Tongue (tissue), 2 donors: ENCODE measurements around the gene CHIT1. TPM values are rescaled to one million over a fixed set of nuclear protein-coding genes. Genes with fewer than 3 reads are reported as not detected.

ENCODE experiments used
- DNase-seq: peaks from one replicate; pipeline ENCODE4 v3.0.0-alpha.2; 2015
- total RNA-seq: library from RNA; depleted of rRNA; stranded (reverse); fragments of >200 nt; gene quantifications from one replicate; pipeline ENCODE4 v1.2.3, GENCODE V29; 2014

Gene CHIT1
- total RNA-seq, 1 donor from 2014 or later = not detected

DNA sequence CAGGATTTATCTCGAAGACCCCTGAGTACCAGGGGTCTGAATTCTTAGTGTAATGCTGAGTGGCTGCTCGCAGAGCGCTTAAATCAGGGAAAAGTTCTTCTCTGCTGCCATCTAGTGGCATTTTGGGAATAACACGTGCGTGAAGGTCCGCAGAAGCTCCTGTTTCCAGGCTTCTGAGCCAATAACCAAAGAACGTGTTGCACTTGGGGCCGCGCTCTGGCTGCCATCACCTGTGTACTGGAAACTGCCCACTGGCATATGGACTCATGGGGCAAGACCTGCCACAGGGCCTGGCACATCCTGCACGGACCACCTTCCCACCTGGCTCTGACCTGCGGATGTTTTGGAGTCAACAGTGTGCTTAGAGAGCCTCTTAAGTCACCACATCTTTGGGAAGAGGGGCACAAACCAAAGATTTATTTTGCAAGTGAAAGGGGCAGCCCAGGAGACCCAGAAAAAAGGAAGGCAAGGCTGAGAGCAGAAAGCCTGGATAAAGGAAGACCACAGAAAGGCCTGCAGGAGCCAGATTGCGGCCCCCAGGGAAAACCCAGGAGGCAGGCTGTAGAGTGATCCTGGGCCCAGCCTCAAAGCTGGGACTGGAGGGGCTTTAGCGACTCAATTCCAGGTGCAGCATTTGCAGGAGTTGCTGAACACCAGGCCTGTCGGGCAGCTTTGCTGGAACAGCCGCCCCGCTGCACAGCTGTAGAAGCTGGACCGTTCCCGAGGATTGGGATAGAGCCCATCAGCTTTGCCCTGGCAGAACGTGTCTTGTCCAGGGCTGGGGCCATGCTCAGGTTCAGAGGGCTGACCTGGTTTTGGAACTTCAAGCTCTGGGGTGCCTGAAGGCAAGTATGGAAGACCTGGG lies 13.0 kb downstream of the CHIT1 start:
- DNase-seq = peak; percentile 94

- DNase-seq = no peak
Measured at GRCh38 chr1:203215573-203215972, 13.9 kb downstream of the CHIT1 start.

- no peak for DNase-seq
Measured at GRCh38 chr1:203214871-203215270, 14.6 kb downstream of the CHIT1 start.

- DNase-seq = no peak
Measured at GRCh38 chr1:203213126-203213525, 16.3 kb downstream of the CHIT1 start.

GRCh38 chr1:203211812-203212211 lies 17.7 kb downstream of the CHIT1 start:
- DNase-seq = no peak

DNA sequence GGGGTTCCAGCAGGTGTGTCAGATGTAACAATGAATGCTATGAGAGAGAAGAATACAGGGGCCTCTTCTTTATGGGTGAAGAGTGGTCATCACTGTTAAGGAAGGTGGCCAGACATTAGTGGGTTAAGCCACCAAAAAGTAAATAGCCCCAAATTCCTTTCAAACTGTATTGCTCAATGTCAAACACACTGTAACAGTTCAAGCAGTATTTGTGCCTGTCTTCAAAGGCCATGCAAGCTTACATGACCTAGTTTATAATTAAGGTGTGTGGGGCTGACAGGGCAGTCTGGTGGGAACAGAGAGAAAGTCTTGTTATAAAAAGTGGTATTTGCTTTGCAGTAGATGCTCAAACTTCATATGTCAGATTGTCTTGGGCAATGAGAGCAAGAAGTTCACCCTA lies 18.5 kb downstream of the CHIT1 start:
- DNase-seq = no peak

DNA sequence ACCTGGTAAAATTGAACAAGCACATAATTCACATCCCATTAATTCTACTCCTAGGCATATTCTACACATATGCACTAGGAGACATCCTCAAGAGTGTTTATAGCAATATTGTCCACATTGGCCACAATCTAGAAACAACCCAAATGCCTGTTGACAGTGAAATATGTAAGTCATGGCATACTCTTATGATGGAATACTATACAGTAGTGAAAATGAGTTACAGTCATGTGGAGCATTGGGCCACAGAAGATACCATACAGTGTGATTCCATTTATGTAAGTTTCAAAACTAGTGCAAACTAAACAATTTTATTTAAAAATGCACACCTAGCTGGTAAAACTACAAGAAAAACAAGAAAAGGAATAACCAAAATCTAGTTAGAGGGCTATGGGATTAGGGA lies 19.1 kb downstream of the CHIT1 start:
- no peak for DNase-seq

DNA sequence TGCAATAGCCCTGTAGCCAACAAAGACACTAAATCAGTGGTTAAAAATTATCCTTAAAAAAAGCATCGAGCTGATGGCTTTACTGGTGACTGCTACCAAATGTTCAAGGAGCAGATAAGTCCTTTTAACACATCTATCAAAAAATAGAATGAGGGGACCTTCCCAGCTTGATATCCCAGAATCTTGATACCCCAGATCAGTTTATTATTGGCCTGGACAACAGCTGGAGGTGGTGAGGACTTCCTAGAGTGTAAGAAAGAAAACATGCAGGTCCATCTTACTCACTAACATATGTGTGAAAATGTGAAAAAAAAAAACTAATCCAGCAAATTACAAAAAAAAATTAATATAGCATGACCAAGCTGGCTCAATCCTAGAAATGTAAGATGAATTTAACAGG lies 21.3 kb downstream of the CHIT1 start:
- DNase-seq = no peak

- DNase-seq = no peak
Measured at GRCh38 chr1:203207751-203208150, 21.7 kb downstream of the CHIT1 start.

GRCh38 chr1:203206129-203206687 lies 23.3 kb downstream of the CHIT1 start:
- peak; percentile 86 for DNase-seq

- DNase-seq = no peak
Measured at GRCh38 chr1:203204756-203205155, 24.7 kb downstream of the CHIT1 start.

- DNase-seq = peak; percentile 39
Measured at GRCh38 chr1:203202431-203203245, 26.8 kb downstream of the CHIT1 start.

GRCh38 chr1:203201516-203202205 lies 27.8 kb downstream of the CHIT1 start:
- DNase-seq = no peak

DNA sequence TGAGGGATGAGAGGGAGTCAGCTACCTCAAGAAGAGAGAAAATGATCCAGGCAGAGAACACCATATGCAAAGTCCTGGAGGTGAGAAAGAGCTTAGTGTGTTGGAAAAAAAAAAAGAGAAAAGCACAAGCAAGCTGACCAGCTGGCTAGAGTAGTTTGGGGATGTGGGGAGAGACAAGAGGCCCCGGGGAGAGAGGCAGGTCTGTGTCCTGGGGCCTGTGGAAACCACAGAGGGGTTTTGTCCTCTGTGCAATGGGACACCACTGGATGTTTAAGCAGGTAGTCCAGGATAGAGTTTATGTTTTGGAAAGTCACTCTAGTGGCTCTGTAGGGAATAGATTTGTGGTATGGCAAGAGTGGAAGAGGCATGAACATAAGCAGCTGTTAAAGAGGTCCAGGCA lies 28.6 kb downstream of the CHIT1 start:
- no peak for DNase-seq

DNA sequence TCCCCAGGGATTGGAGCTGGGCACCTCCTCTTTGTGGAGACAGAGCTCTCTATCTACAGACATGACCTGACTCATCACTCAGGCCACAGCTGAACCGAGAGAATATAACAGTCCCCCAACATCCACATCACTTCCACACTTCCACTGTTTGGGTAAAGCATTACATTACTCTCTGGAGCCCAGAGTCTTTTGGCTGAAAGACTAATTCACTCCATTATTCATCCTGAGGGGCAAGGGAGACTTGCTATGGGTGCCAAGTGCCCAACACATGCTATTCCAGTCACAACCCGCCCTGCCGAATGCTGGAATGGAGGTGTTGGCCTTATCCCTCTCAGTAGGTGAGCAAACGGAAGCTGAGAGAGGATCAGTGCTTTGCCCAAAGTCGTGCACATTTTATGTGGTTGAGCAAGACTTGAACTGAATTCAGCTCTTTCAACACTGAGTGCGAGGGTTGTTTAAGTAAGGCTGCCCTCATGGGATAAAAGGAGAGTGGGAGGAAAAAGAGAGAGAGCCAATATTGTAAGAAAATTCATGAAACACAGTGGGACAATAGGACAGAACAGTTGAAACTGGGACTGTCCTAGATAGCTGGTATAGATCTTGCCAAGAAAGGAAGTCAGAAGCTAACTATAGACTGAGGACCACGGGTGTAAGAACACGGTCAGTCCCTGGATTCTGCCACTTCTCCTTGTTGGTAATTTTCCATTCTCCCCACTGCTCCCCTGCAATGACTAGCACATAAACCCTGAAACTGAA lies 29.5 kb downstream of the CHIT1 start:
- no peak for DNase-seq

DNA sequence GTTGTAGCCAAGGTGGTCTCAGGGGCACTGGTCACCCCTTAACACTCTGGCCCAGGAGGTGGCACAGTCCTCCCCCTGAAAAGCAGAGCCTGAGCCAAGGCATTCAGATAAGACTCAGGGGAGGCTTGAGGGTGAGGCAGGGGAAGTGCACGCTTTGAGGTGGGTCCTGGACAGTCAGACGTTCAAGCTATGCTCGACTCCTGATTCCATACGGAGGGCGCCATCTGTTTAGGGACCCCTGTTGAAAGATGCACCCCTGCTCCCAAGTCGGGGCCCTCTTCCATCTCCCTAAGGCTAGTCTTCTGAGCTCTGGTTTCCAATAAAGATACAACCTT lies 30.0 kb downstream of the CHIT1 start:
- no peak for DNase-seq

GRCh38 chr1:203199002-203199401 lies 30.5 kb downstream of the CHIT1 start:
- no peak for DNase-seq

GRCh38 chr1:203197625-203198024 lies 31.8 kb downstream of the CHIT1 start:
- no peak for DNase-seq

DNA sequence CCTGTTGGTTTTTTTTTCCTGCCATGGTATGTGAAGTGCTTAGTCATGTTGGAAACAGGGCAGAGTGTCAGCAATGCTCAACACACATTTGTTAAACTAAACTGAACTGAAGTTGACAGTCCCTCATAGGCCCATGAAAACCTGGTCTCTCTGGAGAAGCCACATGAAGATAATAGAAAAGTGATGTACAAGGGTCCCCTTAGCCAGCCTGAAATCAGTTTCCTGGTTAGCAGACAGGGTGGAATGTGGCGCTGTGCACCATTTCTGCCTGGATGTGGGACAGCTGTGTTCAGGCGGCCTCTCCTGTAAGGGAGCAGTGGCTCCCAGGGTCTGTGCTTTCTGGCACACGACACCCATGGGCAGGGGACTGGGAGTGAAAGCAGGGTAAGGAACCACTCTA lies 33.1 kb downstream of the CHIT1 start:
- DNase-seq = no peak

DNA sequence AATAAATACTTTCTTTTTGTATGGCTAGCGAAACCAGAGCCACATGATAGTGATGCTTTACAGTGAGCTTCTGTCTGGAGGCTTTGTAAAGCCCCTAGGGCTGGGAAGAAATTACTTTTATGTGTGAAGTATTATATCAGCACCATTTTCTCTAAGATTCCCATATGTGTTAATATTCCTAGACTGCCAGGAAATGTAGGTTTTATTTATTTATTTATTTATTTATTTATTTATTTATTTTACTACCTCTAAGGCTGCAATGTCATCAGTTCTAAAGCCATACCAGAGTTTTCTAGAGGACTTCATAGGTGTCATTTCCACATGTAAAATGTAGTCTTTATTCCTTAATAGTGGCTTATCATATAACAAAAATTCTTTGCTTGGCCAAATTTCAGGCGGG lies 38.5 kb downstream of the CHIT1 start:
- no peak for DNase-seq

GRCh38 chr1:203189951-203190352 lies 39.5 kb downstream of the CHIT1 start:
- DNase-seq = no peak

DNA sequence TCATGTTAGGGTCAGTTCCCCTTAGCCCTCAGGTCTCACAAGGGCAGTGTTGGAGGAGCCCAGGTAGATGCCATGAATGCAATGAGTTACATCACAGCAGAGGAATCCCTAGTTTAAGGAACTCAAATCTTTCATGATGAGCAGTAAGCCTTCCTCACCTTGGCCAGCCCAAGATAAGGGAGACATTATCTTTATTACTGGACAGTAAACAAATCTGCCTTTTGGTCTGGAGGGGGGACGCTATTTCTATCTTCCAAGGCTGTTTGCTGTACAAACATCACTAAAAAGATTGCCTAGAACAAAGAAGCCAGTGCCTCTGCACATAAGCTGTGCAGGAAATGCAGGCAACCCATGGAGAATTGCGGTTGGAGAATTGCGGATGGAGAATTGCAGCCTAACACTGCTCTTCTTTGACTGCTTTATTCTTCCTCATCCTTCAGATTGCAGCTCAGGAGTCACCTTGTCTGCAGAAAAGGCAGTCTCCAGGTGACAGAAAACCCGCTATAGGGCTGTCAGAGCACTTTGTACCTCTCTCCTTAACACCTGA lies 40.7 kb downstream of the CHIT1 start:
- DNase-seq = no peak
